Measurements from ENCODE around the gene HOXD4. TPM values are rescaled to one million over a fixed set of nuclear protein-coding genes. Genes with fewer than 3 reads are reported as not detected.
A peak's percentile ranks its signal among the peaks of the same experiment; 100 is the strongest.

Gene HOXD4
- total RNA-seq, 1 donor from 2014 or later = not detected

DNA sequence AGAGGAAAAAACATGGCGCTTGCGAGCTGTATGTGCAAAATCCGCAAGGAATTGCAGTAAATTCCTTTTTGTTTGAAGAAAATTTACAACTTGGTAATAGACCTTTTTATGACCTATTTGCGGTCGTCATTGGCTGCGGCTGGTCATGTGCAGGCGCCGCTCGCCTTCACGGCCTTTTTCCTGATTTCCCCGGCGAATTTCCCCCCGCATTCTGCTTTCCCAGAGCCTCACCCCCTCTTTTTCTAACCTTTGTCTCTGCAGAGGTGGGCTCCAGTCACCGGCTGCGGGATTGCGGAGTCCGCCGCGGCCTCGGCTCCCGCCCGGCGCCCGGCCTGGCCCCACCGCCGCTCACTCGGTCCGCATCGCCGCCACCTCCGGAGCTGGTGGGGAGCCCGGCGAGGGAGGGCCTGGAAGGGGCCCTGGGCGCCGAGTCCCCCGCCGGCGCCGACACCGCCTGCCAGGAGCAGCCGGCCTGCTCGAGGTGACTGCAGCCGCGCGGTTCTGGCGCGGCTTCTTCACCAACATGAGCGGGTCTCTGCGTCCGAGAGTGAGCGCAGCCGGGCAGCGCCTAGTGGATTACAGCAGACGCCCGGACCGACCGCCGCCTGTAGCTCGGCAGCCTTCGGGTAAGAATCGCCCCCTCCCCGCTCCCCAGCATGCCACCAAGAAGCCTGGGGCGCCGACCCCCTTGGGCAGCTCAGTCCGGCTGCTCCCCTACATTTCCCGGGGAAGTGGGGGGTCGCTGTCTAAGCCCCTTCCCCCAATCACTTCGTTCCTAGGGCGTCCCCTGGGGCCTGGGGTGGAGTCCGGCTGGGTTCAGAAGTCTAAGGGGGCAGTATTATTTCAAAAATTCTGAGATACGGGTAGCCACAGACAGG, 14.7 kb upstream of the HOXD4 start:
- no peak overlapping the region for H3K27ac Mint-ChIP-seq
- DNase-seq = no peak
- peaks cover 85% of the 10 kb centered on the region for H3K27me3 Mint-ChIP-seq
- intact Hi-C loops (cut with micrococcal nuclease) = loop anchor here (10.0 kb wide), 1 partner anchor 1802 kb away; the partner anchor contains the start of gene SP9
- no peak overlapping the region for H3K4me3 Mint-ChIP-seq
- H3K9me3 Mint-ChIP-seq = no peaks in the 10 kb centered on the region
- H3K36me3 Mint-ChIP-seq (ENCODE audit: low read depth) = no peaks in the 10 kb centered on the region
- peaks cover 9% of the 10 kb centered on the region for H3K4me1 Mint-ChIP-seq

- no peaks in the 10 kb centered on the region for H3K9me3 Mint-ChIP-seq
- no peaks in the 10 kb centered on the region for H3K36me3 Mint-ChIP-seq (ENCODE audit: low read depth)
- peaks cover 86% of the 10 kb centered on the region for H3K27me3 Mint-ChIP-seq
- no peak overlapping the region for H3K27ac Mint-ChIP-seq
- DNase-seq = no peak
- peaks cover 9% of the 10 kb centered on the region for H3K4me1 Mint-ChIP-seq
- intact Hi-C loops (cut with micrococcal nuclease) = loop anchor here (10.0 kb wide), 1 partner anchor 1802 kb away; the partner anchor contains the start of gene SP9
- no peak overlapping the region for H3K4me3 Mint-ChIP-seq
Measured at GRCh38 chr2:176137252-176137580, 14.1 kb upstream of the HOXD4 start.

GRCh38 chr2:176137906-176138305, 13.4 kb upstream of the HOXD4 start:
- Mint-ChIP-seq H3K36me3 (ENCODE audit: low read depth) (no peaks in the 10 kb centered on the region), H3K4me3 (no peak overlapping the region), H3K9me3 (no peaks in the 10 kb centered on the region), H3K27ac (no peak overlapping the region), H3K27me3 (peaks cover 81% of the 10 kb centered on the region), H3K4me1 (peaks cover 5% of the 10 kb centered on the region)
- no peak for DNase-seq
- intact Hi-C loops (cut with micrococcal nuclease) = loop anchor here (2.0 to 10.0 kb wide), 2 partner anchors 19 to 1803 kb away; partner anchors contain the start of genes HOXD3 and SP9

DNA sequence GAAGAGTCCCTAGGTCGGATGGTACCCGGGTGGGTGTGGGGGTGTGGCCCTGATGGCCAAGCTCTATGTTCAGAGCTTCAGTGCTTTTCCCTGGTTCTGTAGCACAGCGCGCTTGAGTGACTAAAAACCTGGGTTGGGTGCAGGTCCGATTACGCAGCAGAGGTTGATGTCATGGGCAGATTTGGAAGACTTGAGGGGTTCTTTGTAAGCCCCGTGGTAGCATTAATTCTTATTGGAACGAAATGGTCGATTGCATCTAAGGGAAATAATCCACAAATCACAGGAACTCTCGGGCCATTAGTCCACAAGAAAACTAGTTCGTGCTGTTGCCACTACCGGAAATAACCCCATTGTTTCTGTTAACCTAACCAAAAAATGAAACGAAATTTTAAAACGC, 12.8 kb upstream of the HOXD4 start:
- Mint-ChIP-seq H3K4me1 (peaks cover 5% of the 10 kb centered on the region), H3K36me3 (ENCODE audit: low read depth) (no peaks in the 10 kb centered on the region), H3K27me3 (peaks cover 78% of the 10 kb centered on the region), H3K4me3 (no peak overlapping the region), H3K9me3 (no peaks in the 10 kb centered on the region), H3K27ac (peak overlapping the region; percentile 53)
- no peak for DNase-seq
- intact Hi-C loops (cut with micrococcal nuclease) = loop anchor here (2.0 to 10.0 kb wide), 2 partner anchors 18 to 1804 kb away; partner anchors contain the start of genes HOXD3 and SP9

DNA sequence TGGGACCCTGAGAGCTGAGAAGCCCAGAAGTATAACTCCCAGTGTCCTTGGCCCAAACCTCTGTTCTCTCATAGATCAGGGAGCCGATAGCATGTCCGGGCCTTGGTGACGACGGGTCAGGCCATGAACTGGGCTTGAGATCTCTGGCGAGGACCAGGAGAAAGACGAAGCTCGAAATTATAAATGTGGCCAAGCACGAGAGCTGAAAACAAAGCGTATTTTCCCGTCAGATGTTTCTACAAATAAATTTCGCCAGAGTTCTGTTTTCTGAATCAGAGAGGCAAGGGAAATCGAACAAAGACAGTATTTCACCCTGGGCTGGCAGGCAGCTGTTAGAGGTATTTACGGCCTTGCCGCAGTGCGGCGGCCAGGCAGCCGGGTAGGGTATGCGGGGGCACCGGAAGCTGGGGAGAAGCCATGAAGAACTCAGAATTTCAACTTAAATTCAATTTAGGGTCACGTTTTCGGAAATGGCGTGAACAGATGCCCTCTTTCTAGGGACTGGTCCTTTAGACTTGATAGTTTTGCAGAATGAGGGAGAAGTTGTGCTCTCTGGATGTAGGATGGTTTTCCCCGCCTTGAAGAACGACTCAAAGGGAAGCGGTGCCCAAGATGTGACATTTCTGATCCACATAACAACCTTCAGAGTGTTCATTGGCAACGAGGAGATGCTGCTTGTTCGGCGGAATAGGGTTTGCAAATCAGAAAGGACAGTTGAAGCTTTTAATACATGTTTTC, 12.3 kb upstream of the HOXD4 start:
- peaks cover 77% of the 10 kb centered on the region for H3K27me3 Mint-ChIP-seq
- no peak overlapping the region for H3K4me3 Mint-ChIP-seq
- no peak overlapping the region for H3K27ac Mint-ChIP-seq
- no peaks in the 10 kb centered on the region for H3K36me3 Mint-ChIP-seq (ENCODE audit: low read depth)
- DNase-seq = no peak
- intact Hi-C loops (cut with micrococcal nuclease) = loop anchor here (2.0 to 10.0 kb wide), 2 partner anchors 18 to 1804 kb away; partner anchors contain the start of genes HOXD3 and SP9
- no peaks in the 10 kb centered on the region for H3K9me3 Mint-ChIP-seq
- H3K4me1 Mint-ChIP-seq = peaks cover 5% of the 10 kb centered on the region

DNA sequence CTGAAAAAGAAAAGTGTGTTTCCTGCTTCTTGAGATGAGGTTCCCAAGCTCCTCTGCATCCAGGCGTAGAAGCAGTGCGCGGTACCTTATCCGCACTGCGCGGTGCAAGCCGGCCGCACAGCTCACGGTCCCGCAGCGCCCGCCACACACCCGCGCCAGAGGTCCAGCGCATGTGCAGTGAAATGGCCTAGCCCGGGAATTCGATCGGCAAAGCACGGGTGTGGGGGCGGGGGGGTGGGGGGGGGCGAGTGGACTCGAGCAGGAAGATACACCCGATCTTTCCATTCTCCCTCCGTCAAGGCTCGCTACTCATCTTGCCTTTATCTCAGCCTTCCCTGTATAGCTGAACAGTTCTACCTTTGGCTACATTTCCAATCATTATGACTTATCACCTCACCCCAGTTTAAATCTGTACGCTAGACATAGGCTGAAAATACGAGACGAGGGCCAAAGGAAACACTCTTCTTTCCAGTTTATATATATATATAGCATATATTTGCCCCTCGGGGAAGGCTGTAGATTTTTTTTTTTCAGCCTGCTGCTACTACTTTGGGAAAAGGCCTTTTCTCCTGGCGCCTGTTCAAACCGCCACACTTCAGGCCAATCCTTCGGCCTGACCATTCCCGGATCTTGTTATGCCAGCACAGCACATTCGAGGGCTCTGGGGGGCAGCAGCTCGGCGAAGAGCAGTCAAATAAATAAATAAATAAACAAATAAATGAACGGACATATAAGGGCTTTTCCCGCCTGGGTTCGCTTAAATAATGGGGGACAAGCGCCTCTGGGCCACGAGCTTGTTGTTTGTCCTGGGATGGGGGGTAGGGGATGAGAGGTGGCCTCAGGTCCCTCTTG, 11.5 kb upstream of the HOXD4 start:
- intact Hi-C loops (cut with micrococcal nuclease) = loop anchor here (1.0 to 10.0 kb wide), 8 partner anchors 17 to 1805 kb away; partner anchors contain the start of genes HOXD3 and SP9
- no peak for DNase-seq
- Mint-ChIP-seq H3K4me1 (peaks cover 5% of the 10 kb centered on the region), H3K4me3 (no peak overlapping the region), H3K36me3 (ENCODE audit: low read depth) (no peaks in the 10 kb centered on the region), H3K9me3 (no peaks in the 10 kb centered on the region), H3K27ac (no peak overlapping the region), H3K27me3 (peaks cover 73% of the 10 kb centered on the region)

- Mint-ChIP-seq H3K4me1 (peaks cover 4% of the 10 kb centered on the region), H3K36me3 (ENCODE audit: low read depth) (no peaks in the 10 kb centered on the region), H3K4me3 (peak overlapping the region; percentile 20), H3K9me3 (no peaks in the 10 kb centered on the region), H3K27me3 (peaks cover 72% of the 10 kb centered on the region), H3K27ac (no peak overlapping the region)
- intact Hi-C loops (cut with micrococcal nuclease) = loop anchor here (1.0 to 10.0 kb wide), 6 partner anchors 315 to 1007 kb away; no protein-coding TSS in a partner anchor
- DNase-seq = peak; percentile 92
Measured at GRCh38 chr2:176140513-176141317, 10.6 kb upstream of the HOXD4 start.

GRCh38 chr2:176142281-176142680, 9.1 kb upstream of the HOXD4 start:
- intact Hi-C loops (cut with micrococcal nuclease) = loop anchor here (5.0 to 10.0 kb wide), 3 partner anchors 510 to 1005 kb away; no protein-coding TSS in a partner anchor

DNA sequence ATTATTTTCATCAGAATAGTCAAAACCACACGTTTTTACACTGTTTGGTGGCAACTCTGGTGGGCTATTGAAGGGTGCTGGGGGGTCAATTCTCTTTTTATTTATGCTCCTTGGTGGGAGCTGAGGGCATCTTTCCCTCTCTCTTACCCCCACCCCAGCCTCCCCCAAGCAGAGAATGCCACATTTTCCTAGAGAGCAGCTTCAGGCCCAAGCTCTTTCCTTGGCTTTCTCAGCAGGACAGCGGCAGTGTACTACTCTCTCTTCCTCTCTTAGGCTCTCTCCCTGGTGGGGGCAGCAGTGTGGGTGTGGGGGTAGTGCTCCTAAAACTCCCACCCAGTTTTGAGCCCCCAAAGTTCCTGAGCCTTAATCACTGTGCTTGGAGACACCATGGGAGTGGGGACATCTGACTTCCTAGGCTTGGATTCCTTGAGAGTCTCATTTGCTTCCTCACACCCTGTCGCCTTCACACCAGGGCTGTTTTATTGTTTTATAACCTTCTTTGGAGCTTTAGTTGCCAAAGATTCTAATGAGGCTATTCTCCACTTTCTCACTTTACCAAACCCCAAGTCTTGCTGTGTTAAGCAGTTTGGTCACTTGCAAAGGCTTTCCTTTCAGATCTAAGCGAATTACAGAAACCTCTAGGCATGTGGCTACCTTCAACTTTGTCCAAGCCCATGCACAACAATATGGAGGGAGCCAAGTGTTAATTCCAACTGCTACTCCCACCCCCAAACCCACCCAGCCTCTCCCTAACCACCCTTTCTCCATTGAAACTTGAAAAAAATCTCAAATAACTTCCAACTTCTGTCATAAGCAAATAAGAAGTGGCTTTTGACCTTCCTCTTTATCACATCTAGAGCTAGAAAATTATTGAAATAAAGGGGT, 6.0 kb upstream of the HOXD4 start:
- Mint-ChIP-seq H3K9me3 (no peaks in the 10 kb centered on the region), H3K4me1 (peaks cover 3% of the 10 kb centered on the region), H3K27ac (no peak overlapping the region), H3K4me3 (no peak overlapping the region), H3K36me3 (ENCODE audit: low read depth) (no peaks in the 10 kb centered on the region), H3K27me3 (peaks cover 80% of the 10 kb centered on the region)
- intact Hi-C loops (cut with micrococcal nuclease) = loop anchor here (10.0 kb wide), 1 partner anchor 669 kb away; no protein-coding TSS in a partner anchor
- DNase-seq = no peak

More at GRCh38 chr2:176142281-176142680, 9.1 kb upstream of the HOXD4 start:
- H3K27me3 Mint-ChIP-seq = peaks cover 77% of the 10 kb centered on the region
- peaks cover 3% of the 10 kb centered on the region for H3K4me1 Mint-ChIP-seq
- no peaks in the 10 kb centered on the region for H3K9me3 Mint-ChIP-seq
- no peak overlapping the region for H3K27ac Mint-ChIP-seq
- no peaks in the 10 kb centered on the region for H3K36me3 Mint-ChIP-seq (ENCODE audit: low read depth)
- DNase-seq = no peak
- H3K4me3 Mint-ChIP-seq = no peak overlapping the region

- Mint-ChIP-seq H3K4me3 (no peak overlapping the region), H3K27me3 (peaks cover 83% of the 10 kb centered on the region), H3K36me3 (ENCODE audit: low read depth) (no peaks in the 10 kb centered on the region), H3K9me3 (no peaks in the 10 kb centered on the region), H3K4me1 (peaks cover 3% of the 10 kb centered on the region), H3K27ac (no peak overlapping the region)
- intact Hi-C loops (cut with micrococcal nuclease) = loop anchor here (10.0 kb wide), 1 partner anchor 669 kb away; no protein-coding TSS in a partner anchor
- no peak for DNase-seq
Measured at GRCh38 chr2:176146101-176146500, 5.2 kb upstream of the HOXD4 start.

GRCh38 chr2:176146645-176147044, 4.7 kb upstream of the HOXD4 start:
- Mint-ChIP-seq H3K36me3 (ENCODE audit: low read depth) (no peaks in the 10 kb centered on the region), H3K27ac (no peak overlapping the region), H3K9me3 (no peaks in the 10 kb centered on the region), H3K4me1 (no peaks in the 10 kb centered on the region), H3K27me3 (peaks cover 82% of the 10 kb centered on the region), H3K4me3 (no peak overlapping the region)
- no peak for DNase-seq
- intact Hi-C loops (cut with micrococcal nuclease) = loop anchor here (10.0 kb wide), 1 partner anchor 668 kb away; no protein-coding TSS in a partner anchor
